Right lobe of liver (tissue), 6 donors: ENCODE measurements around the gene UBE2E1. TPM values are rescaled to one million over a fixed set of nuclear protein-coding genes. Genes with fewer than 3 reads are reported as not detected.
A peak's percentile ranks its signal among the peaks of the same experiment; 100 is the strongest.
"Not testable (repeated sequence)": the region's sequence is repeated elsewhere in the genome, so short reads cannot be mapped to it uniquely, and the experiment has no call there.

Experiments
- ATAC-seq, 4 donors: fragments of 200-7000 bp; cut with Tn5 transposase; one replicate each; pipeline ENCODE4 v1.9.1; 2020; ENCODE audit warnings: mild to moderate bottlenecking in 4 of 4, moderate library complexity in 4 of 4
- DNase-seq, 3 donors: peaks; one replicate each; pipeline ENCODE4 v3.0.0-alpha.2; 2020
- H3K27ac ChIP-seq, 3 donors: fragments of 200-600 bp; one replicate each; pipeline ENCODE4 v1.8.0; 2022
- H3K27me3 ChIP-seq, 2 donors: fragments of 200-600 bp; one replicate each; pipeline ENCODE4 v1.8.0; 2022
- H3K36me3 ChIP-seq, 4 donors: fragments of 200-600 bp; sonication (generic) in 1 of 4; one replicate each; pipeline versions ENCODE4 v1.5.1 to v1.8.0; 2017 to 2022; ENCODE audit warnings: control low read depth in 1 of 4
- H3K4me1 ChIP-seq, 4 donors: fragments of 200-600 bp; sonication (generic) in 1 of 4; one replicate each; pipeline versions ENCODE4 v1.5.1 to v1.8.0; 2017 to 2022; ENCODE audit warnings: control low read depth in 1 of 4
- H3K4me3 ChIP-seq, 3 donors: fragments of 200-600 bp; one replicate each; pipeline ENCODE4 v1.8.0; 2022
- H3K9me3 ChIP-seq, 4 donors: fragments of 200-600 bp; sonication (generic) in 1 of 4; one replicate each; pipeline versions ENCODE4 v1.5.1 to v1.8.0; 2017 to 2022; ENCODE audit warnings: control low read depth in 1 of 4
- POLR2A ChIP-seq: fragments of 450-650 bp; IDR thresholded peaks from one replicate; pipeline ENCODE4 v1.6.1; 2017; ENCODE audit warnings: antibody characterized with exemption, mild to moderate bottlenecking
- WGBS: methylation state at CpG from one replicate; pipeline ENCODE4 v1.1.6; 2018; ENCODE audit warnings: low coverage, low lambda C conversion rate; ENCODE audit not compliant: insufficient coverage; ENCODE audit errors: missing lambda C conversion rate; 5-methylcytosine and 5-hydroxymethylcytosine counted together
- intact Hi-C, 2 donors: fragments of 100-400 bp; cut with DNase I; formaldehyde crosslinking; loops; one replicate each; pipeline versions ENCODE4 v1.11.2 to v1.14.1; 2022
- total RNA-seq, 6 experiments: library from RNA; depleted of rRNA in 2 of 6; stranded (reverse); fragments of >200 nt in 2 of 6; fragmentation: NEBNext Ultra II Directional in 3 of 6; extraction: Animal tissue kit (Norgen Biotek cat#: 25700) in 3 of 6; gene quantifications; one replicate each; pipeline versions ENCODE4 v1.1.0 to v1.2.4, GENCODE V29; 2016 to 2023
- TF ChIP-seq, protein P1 (sequence below), 4 donors: fragments of 200-600 bp in 3 of 4; fragments of 450-650 bp in 1 of 4; IDR thresholded peaks; one replicate each; pipeline versions ENCODE4 v1.5.1 to v1.8.0; 2016 to 2022; ENCODE audit warnings: antibody characterized with exemption in 4 of 4, mild to moderate bottlenecking in 2 of 4
- donor health status: DM: no; HTN: yes; CAD: no.
- donor health status: DM: no; HTN: no; CAD: no.
- donor health status: DM: no; HTN: no; CAD: no.
- donor health status: DM: no; HTN: yes; CAD: no.
- donor health status: DM: no; HTN: yes; CAD: no.

UBE2E1 gene
- total RNA-seq, 6 experiments from 2014 or later = 20.8 to 40.4 (median 29.7) TPM

DNA sequence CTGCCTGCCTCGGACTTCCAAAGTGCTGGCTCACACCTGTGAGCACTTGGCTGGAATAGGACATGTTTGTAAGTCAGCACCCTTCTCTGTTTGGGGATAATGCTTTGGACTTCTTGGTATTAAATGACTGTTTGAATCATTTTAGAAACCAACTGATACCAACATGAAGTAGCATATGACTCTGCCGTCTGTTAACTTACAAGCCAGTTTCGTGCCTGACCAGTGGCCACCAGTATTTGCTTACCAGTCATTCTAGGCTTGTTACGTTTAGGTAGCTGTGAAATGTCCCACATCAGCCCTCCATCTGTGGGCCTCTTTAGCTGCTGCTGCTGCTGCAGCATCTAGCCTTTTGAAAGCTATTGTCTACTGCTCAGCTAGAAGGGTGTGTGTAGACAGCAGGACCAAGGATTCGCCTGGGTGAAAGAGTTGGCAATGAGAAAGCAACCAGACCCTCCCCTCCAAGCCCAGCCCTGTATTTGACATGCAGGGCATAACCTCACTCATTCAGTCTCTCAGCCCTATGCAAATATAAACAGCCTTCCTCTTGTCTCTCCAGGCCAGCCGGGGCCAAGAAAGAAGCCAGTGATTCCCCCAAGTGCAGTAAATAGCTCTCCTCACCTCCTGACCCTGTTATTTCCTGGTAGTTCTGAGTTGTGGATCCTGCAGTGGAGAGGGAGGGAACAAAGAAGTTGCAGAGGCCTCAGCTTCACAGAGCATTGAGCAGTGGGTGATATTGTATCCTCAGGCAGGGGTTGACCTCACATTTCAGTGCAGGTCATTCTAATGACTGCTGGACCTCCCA, 60.0 kb downstream of the UBE2E1 start:
- Histone ChIP-seq H3K4me1 (peaks cover 0 to 15% (median 4%) of the 10 kb centered on the region in 4 donors), H3K27me3 (no peaks in the 10 kb centered on the region), H3K4me3 (no peak overlapping the region), H3K36me3 (no peaks in the 10 kb centered on the region), H3K27ac (no peak overlapping the region), H3K9me3 (no peaks in the 10 kb centered on the region)
- WGBS = 59% methylated on average over 4 of the region's 6 CpGs
- no peak for DNase-seq
- peak; percentile 74 to 86 (median 80) for ATAC-seq
- TF ChIP-seq, protein P1, sequence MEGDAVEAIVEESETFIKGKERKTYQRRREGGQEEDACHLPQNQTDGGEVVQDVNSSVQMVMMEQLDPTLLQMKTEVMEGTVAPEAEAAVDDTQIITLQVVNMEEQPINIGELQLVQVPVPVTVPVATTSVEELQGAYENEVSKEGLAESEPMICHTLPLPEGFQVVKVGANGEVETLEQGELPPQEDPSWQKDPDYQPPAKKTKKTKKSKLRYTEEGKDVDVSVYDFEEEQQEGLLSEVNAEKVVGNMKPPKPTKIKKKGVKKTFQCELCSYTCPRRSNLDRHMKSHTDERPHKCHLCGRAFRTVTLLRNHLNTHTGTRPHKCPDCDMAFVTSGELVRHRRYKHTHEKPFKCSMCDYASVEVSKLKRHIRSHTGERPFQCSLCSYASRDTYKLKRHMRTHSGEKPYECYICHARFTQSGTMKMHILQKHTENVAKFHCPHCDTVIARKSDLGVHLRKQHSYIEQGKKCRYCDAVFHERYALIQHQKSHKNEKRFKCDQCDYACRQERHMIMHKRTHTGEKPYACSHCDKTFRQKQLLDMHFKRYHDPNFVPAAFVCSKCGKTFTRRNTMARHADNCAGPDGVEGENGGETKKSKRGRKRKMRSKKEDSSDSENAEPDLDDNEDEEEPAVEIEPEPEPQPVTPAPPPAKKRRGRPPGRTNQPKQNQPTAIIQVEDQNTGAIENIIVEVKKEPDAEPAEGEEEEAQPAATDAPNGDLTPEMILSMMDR (IDR thresholded peaks at IDR 0.05) = no peak
- no peak for TF ChIP-seq POLR2A
- intact Hi-C loops = no loop called here

DNA sequence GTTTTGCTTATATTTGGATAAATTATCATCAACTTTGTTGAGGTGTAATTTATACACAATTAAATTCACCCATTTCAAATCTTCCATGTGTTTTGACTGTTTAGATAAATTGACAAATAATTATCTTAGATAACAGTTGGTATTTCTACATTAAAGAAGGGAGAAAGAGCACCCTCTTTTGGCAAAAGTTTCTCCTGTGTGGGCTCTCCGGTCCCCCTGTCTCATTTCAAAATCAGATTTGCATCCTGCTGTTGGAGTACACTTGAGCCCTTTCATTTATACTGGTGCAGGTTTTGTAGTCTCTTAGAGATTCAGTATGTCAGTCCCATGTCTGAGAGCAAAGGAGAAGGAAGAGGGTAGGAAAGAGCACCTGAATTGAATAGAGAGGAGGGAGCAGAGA, 61.6 kb downstream of the UBE2E1 start:
- Histone ChIP-seq H3K4me1 (peaks cover 0 to 15% (median 4%) of the 10 kb centered on the region in 4 donors), H3K36me3 (no peaks in the 10 kb centered on the region), H3K27ac (no peak overlapping the region), H3K9me3 (no peaks in the 10 kb centered on the region), H3K4me3 (no peak overlapping the region), H3K27me3 (no peaks in the 10 kb centered on the region)
- WGBS = 57% methylated on average over 1 of the region's 1 CpG
- TF ChIP-seq, protein P1 (IDR thresholded peaks at IDR 0.05) = no peak
- TF ChIP-seq POLR2A = no peak
- ATAC-seq = no peak
- intact Hi-C loops = no loop called here
- DNase-seq = no peak

DNA sequence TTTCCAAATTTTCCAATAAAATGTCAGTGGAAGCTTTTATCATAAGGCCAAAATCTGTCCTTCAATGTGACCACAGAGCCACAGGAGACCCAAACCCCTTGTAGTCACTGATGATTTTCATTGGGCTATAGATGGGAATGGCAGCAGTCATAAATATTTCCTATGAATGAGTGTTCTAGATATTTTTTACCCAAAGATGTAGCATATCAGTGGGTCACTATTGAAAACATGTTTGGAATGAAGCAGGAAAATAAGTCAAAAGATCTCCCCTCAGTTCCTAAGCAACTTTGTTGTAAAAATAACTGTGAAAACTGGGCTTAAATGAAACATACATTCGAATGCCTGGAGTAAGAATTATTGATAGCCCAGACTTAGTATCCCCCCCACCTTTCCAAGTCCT, 62.1 kb downstream of the UBE2E1 start:
- ATAC-seq (no peak), DNase-seq (no peak)
- peaks cover 0 to 15% (median 4%) of the 10 kb centered on the region in 4 donors for H3K4me1 ChIP-seq
- H3K27me3 ChIP-seq = no peaks in the 10 kb centered on the region
- TF ChIP-seq, protein P1 (IDR thresholded peaks at IDR 0.05) = no peak
- TF ChIP-seq POLR2A = no peak
- no peak overlapping the region for H3K4me3 ChIP-seq
- no peaks in the 10 kb centered on the region for H3K36me3 ChIP-seq
- no peaks in the 10 kb centered on the region for H3K9me3 ChIP-seq
- no peak overlapping the region for H3K27ac ChIP-seq
- WGBS = 89% methylated on average over 1 of the region's 1 CpG
- intact Hi-C loops = no loop called here

GRCh38 chr3:23869977-23870662, 64.4 kb downstream of the UBE2E1 start:
- intact Hi-C loops = no loop called here
- no peak for ATAC-seq
- WGBS = 100% methylated on average over 3 of the region's 4 CpGs

DNA sequence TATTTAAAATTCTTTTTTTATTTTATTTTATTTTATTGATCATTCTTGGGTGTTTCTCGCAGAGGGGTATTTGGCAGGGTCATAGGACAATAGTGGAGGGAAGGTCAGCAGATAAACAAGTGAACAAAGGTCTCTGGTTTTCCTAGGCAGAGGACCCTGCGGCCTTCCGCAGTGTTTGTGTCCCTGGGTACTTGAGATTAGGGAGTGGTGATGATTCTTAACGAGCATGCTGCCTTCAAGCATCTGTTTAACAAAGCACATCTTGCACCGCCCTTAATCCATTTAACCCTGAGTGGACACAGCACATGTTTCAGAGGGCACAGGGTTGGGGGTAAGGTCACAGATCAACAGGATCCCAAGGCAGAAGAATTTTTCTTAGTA, 64.9 kb downstream of the UBE2E1 start:
- H3K27me3 ChIP-seq, intact Hi-C loops, H3K4me3 ChIP-seq, H3K36me3 ChIP-seq, H3K9me3 ChIP-seq, ATAC-seq, DNase-seq, H3K27ac ChIP-seq: not testable (repeated sequence)
- peaks cover 0 to 13% (median 4%) of the 10 kb centered on the region in 4 donors for H3K4me1 ChIP-seq
- WGBS = 33% methylated on average over 1 of the region's 5 CpGs

More at GRCh38 chr3:23869977-23870662, 64.4 kb downstream of the UBE2E1 start:
- Histone ChIP-seq H3K27me3 (no peaks in the 10 kb centered on the region), H3K27ac (no peak overlapping the region), H3K4me1 (peaks cover 0 to 15% (median 4%) of the 10 kb centered on the region in 4 donors), H3K4me3 (no peak overlapping the region), H3K36me3 (no peaks in the 10 kb centered on the region), H3K9me3 (no peaks in the 10 kb centered on the region)
- no peak for TF ChIP-seq POLR2A
- TF ChIP-seq, protein P1 (IDR thresholded peaks at IDR 0.05) = no peak
- DNase-seq = no peak

DNA sequence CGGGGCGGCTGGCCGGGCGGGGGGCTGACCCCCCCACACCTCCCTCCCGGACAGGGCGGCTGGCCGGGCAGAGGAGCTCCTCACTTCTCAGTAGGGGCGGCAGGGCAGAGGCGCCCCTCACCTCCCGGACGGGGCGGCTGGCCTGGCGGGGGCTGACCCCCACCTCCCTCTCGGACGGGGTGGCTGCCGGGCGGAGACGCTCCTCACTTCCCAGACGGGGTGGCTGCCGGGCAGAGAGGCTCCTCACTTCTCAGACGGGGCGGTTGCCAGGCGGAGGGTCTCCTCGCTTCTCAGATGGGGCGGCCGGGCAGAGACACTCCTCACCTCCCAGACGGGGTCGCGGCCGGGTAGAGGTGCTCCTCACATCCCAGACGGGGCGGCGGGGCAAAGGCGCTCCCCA, 65.6 kb downstream of the UBE2E1 start:
- H3K9me3 ChIP-seq, H3K27me3 ChIP-seq, intact Hi-C loops, H3K4me1 ChIP-seq, H3K4me3 ChIP-seq, H3K27ac ChIP-seq, ATAC-seq, DNase-seq, H3K36me3 ChIP-seq: not testable (repeated sequence)
- no CpG with 5 or more reads among the region's 34 CpGs for WGBS
